HCT116 (cell line): ENCODE results near the gene IRF2. TPM values are rescaled to one million over a fixed set of nuclear protein-coding genes. Genes with fewer than 3 reads are reported as not detected.

Source experiments
- ATAC-seq: fragments of 200-7000 bp; cut with Tn5 transposase; 2 replicates; pipeline ENCODE4 v1.9.1; 2020; ENCODE audit warnings: mild to moderate bottlenecking, moderate library complexity
- Bru-seq: library from RNA; stranded (reverse); fragments of 400-500 nt; gene quantifications from one replicate; lab custom pipeline; 2021; lab: Mats Ljungman, UMichigan
- BruChase-seq, 2 experiments: library from RNA; stranded (reverse); fragments of 400-500 nt; gene quantifications; one replicate each; lab custom pipeline; 2021; lab: Mats Ljungman, UMichigan
- BruUV-seq: library from RNA; stranded (reverse); fragments of 400-500 nt; replicated peaks from 2 replicates; lab custom pipeline; 2021; lab: Mats Ljungman, UMichigan
- CTCF ChIA-PET: fragments of 300-600 bp; sonication (Branson Sonifier 250); formaldehyde crosslinking; loops from one replicate; lab custom pipeline; 2021; ENCODE audit warnings: antibody characterized with exemption; lab: Charles Lee
- POLR2A ChIA-PET: fragments of 300-600, 350-600 bp; sonication (Branson Sonifier 250); formaldehyde crosslinking; loops from one replicate; lab custom pipeline; 2021; ENCODE audit warnings: antibody characterized with exemption; lab: Charles Lee
- RAD21 ChIA-PET, 2 experiments: fragments of 300-600 bp; sonication (Branson Sonifier 250); formaldehyde crosslinking; loops; one replicate each; lab custom pipeline; 2023; ENCODE audit warnings: low total read pairs in 2 of 2; ENCODE audit not compliant: uncharacterized antibody in 2 of 2, unreplicated experiment in 2 of 2, low non-redundant PET in 1 of 2; lab: Charles Lee
- DNase-seq: peaks from one replicate; pipeline ENCODE4 v3.0.0-alpha.2; 2010; ENCODE audit warnings: low read depth, low spot score
- H2AFZ ChIP-seq: fragments of 200-600 bp; shearing (Covaris generic), sonication (generic); 2 replicates; pipeline ENCODE4 v1.6.1; 2017; ENCODE audit warnings: low read depth, mixed run types, mixed read lengths, antibody characterized with exemption, low read length; ENCODE audit not compliant: poor library complexity, severe bottlenecking
- H3K27ac ChIP-seq: 2 replicates; pipeline ENCODE4 v1.5.1; 2012; ENCODE audit warnings: low read depth, low read length
- H3K27me3 ChIP-seq: fragments of 200-600 bp; sonication (generic); 2 replicates; pipeline ENCODE4 v1.6.1; 2016; ENCODE audit warnings: mixed run types, low read length, mixed read lengths; ENCODE audit not compliant: insufficient read depth
- H3K36me3 ChIP-seq, 2 experiments: fragments of 200-500 bp in 1 of 2; fragments of 200-600 bp in 1 of 2; sonication (Bioruptor generic) in 1 of 2; sonication (generic) in 1 of 2; 2 replicates each; pipeline versions ENCODE4 v1.5.1 to v1.6.1; 2014 to 2016; ENCODE audit warnings: low read length in 2 of 2, inconsistent platforms in 1 of 2, mixed read lengths in 1 of 2, mixed run types in 1 of 2; ENCODE audit not compliant: insufficient read depth in 2 of 2, control insufficient read depth in 1 of 2
- H3K4me1 ChIP-seq, 2 experiments: fragments of 200-600 bp in 1 of 2; sonication (generic) in 1 of 2; 2 replicates each; pipeline versions ENCODE4 v1.5.1 to v1.6.1; 2012 to 2017; ENCODE audit warnings: low read length in 2 of 2, inconsistent platforms in 1 of 2, mild to moderate bottlenecking in 1 of 2, mixed read lengths in 1 of 2, mixed run types in 1 of 2, moderate library complexity in 1 of 2; ENCODE audit not compliant: insufficient read depth in 2 of 2, control insufficient read depth in 1 of 2
- H3K4me2 ChIP-seq: fragments of 200-600 bp; sonication (generic); 2 replicates; pipeline ENCODE4 v1.6.1; 2017; ENCODE audit warnings: mixed run types, low read length, mixed read lengths
- H3K4me3 ChIP-seq, 2 experiments: fragments of 200-600 bp in 1 of 2; sonication (generic) in 1 of 2; replicated peaks in 1 of 2; 2 replicates each; pipeline ENCODE4 v1.5.1; 2011 to 2016; ENCODE audit warnings: low read length in 2 of 2, control low read depth in 1 of 2, low read depth in 1 of 2, mild to moderate bottlenecking in 1 of 2, mixed read lengths in 1 of 2, mixed run types in 1 of 2
- H3K79me2 ChIP-seq: fragments of 200-600 bp; sonication (generic); 2 replicates; pipeline ENCODE4 v1.6.1; 2017; ENCODE audit warnings: mild to moderate bottlenecking, mixed run types, low read length, moderate library complexity, mixed read lengths; ENCODE audit not compliant: insufficient read depth
- H3K9ac ChIP-seq: fragments of 200-600 bp; sonication (generic); 2 replicates; pipeline ENCODE4 v1.6.1; 2016; ENCODE audit warnings: low read length, mixed read lengths
- H3K9me2 ChIP-seq: fragments of 200-600 bp; sonication (generic), shearing (Covaris generic); 2 replicates; pipeline ENCODE4 v1.6.1; 2017; ENCODE audit warnings: mixed run types, mild to moderate bottlenecking, moderate library complexity; ENCODE audit not compliant: insufficient read depth
- H3K9me3 ChIP-seq, 2 experiments: fragments of 200-500 bp in 1 of 2; fragments of 200-600 bp in 1 of 2; sonication (Bioruptor generic) in 1 of 2; sonication (generic) in 1 of 2; 2 replicates each; pipeline ENCODE4 v1.6.1; 2014 to 2017; ENCODE audit warnings: low read length in 2 of 2, mixed read lengths in 2 of 2, inconsistent platforms in 1 of 2, low read depth in 1 of 2, mild to moderate bottlenecking in 1 of 2, mixed run types in 1 of 2, moderate library complexity in 1 of 2; ENCODE audit not compliant: control insufficient read depth in 1 of 2, insufficient read depth in 1 of 2
- H4K20me1 ChIP-seq: fragments of 200-600 bp; sonication (generic), shearing (Covaris generic); 2 replicates; pipeline ENCODE4 v1.6.1; 2017; ENCODE audit warnings: mixed run types, mild to moderate bottlenecking, moderate library complexity; ENCODE audit not compliant: insufficient read depth
- CEBPB ChIP-seq: IDR thresholded peaks from 2 replicates; pipeline ENCODE4 v1.6.1; 2012; ENCODE audit warnings: low read depth
- ELF1 ChIP-seq: IDR thresholded peaks from 2 replicates; pipeline ENCODE4 v1.6.1; 2012; ENCODE audit warnings: low read depth, borderline replicate concordance
- POLR2AphosphoS5 ChIP-seq: IDR thresholded peaks from 2 replicates; pipeline ENCODE4 v1.6.1; 2011; ENCODE audit warnings: mild to moderate bottlenecking, low read depth, low read length, moderate library complexity
- SIN3A ChIP-seq: IDR thresholded peaks from 2 replicates; pipeline ENCODE4 v1.6.1; 2012; ENCODE audit warnings: low read depth
- SP1 ChIP-seq: IDR thresholded peaks from 2 replicates; pipeline ENCODE4 v1.6.1; 2012; ENCODE audit warnings: low read depth
- TCF7L2 ChIP-seq: IDR thresholded peaks from 2 replicates; pipeline ENCODE4 v1.7.0; 2011; ENCODE audit warnings: borderline replicate concordance, inconsistent platforms; ENCODE audit not compliant: insufficient read depth, insufficient read length; ENCODE audit errors: extremely low read depth
- ZBTB33 ChIP-seq: IDR thresholded peaks from 2 replicates; pipeline ENCODE4 v1.6.1; 2011; ENCODE audit warnings: mild to moderate bottlenecking, low read length, moderate library complexity; ENCODE audit not compliant: insufficient replicate concordance; ENCODE audit errors: extremely low read depth
- intact Hi-C: fragments of 100-400 bp; cut with micrococcal nuclease; formaldehyde crosslinking; loops from 2 replicates; pipeline ENCODE4 v1.10.0; 2022
- long read RNA-seq: library from polyadenylated mRNA; unstranded; transcript quantifications from one replicate; pipeline ENCODE4 v2.0.0, GENCODE V29; 2021; ENCODE audit not compliant: unreplicated experiment
- polyA plus RNA-seq: library from polyadenylated mRNA; unstranded; fragments of >200 nt; gene quantifications from 2 replicates; pipeline ENCODE4 v1.2.1, GENCODE V29; 2012; ENCODE audit warnings: missing spikeins
- total RNA-seq: library from RNA; stranded (reverse); gene quantifications from one replicate; pipeline ENCODE4 v1.2.1, GENCODE V29; 2021; ENCODE audit not compliant: unreplicated experiment
- TF ChIP-seq, protein P1 (sequence below): IDR thresholded peaks from 2 replicates; pipeline ENCODE4 v1.6.1; 2012
- TF ChIP-seq, protein P2 (sequence below): IDR thresholded peaks from 2 replicates; pipeline ENCODE4 v1.6.1; 2012; ENCODE audit warnings: low read depth

Gene IRF2
- total RNA-seq = 10.6 TPM
- 4.6 and 4.8 TPM in 2 replicates for polyA plus RNA-seq
- Bru-seq, nascent RNA = percentile 53 among the genes with signal in this experiment
- percentile 44 among the genes with signal in this experiment for BruChase-seq, experiment 1, labeled RNA remaining after a 6-hour chase
- BruChase-seq, experiment 2, labeled RNA remaining after a 2-hour chase = percentile 49 among the genes with signal in this experiment
- long read RNA-seq, partial matches to known transcripts = 2 of 7 reads
- long read RNA-seq, other reads (novel, unspliced or antisense) = 1 of 7 reads

GRCh38 chr4:184474263-184475095, at the start of gene IRF2:
TSS of gene IRF2 (minus strand) at chr4:184474550. CDS start at chr4:184429064, 45,486 bp downstream.
- RAD21 ChIA-PET = interaction anchor here in 1 of 2 experiments (0.9 kb wide), 1 partner anchor 210 kb away, joined by 4 read pairs; no protein-coding TSS in a partner anchor
- peak within 1 kb of the TSS; percentile 63 to 68 for H3K4me3 ChIP-seq
- no peaks in the 10 kb centered on the region for H3K27me3 ChIP-seq
- no peaks in the 10 kb centered on the region for H3K9me3 ChIP-seq
- no peaks in the 10 kb centered on the region for H3K36me3 ChIP-seq
- H3K4me1 ChIP-seq = peaks cover 0 to 13% of the 10 kb centered on the region in 2 experiments; a peak in 2 of 4 replicates
- ATAC-seq (peak; percentile 70), DNase-seq (peak; percentile 71)
- H3K9ac ChIP-seq = peak within 1 kb of the TSS; percentile 68
- peaks cover 15% of the 10 kb centered on the region; the same call in 1 of the 2 replicates for H3K79me2 ChIP-seq
- no TSS peak for BruUV-seq
- no peaks in the 10 kb centered on the region for H4K20me1 ChIP-seq
- H2AFZ ChIP-seq = no peak within 1 kb of the TSS
- peak; percentile 53 for TF ChIP-seq ELF1
- peak; percentile 74; the same call in 1 of the 2 replicates for TF ChIP-seq SIN3A
- peak; percentile 94 for TF ChIP-seq CEBPB
- peak; percentile 69 for TF ChIP-seq TCF7L2
- TF ChIP-seq ZBTB33 = no peak
- TF ChIP-seq, protein P1, sequence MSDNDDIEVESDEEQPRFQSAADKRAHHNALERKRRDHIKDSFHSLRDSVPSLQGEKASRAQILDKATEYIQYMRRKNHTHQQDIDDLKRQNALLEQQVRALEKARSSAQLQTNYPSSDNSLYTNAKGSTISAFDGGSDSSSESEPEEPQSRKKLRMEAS = peak; percentile 65
- TF ChIP-seq SP1 = peak; percentile 61
- TF ChIP-seq, protein P2, sequence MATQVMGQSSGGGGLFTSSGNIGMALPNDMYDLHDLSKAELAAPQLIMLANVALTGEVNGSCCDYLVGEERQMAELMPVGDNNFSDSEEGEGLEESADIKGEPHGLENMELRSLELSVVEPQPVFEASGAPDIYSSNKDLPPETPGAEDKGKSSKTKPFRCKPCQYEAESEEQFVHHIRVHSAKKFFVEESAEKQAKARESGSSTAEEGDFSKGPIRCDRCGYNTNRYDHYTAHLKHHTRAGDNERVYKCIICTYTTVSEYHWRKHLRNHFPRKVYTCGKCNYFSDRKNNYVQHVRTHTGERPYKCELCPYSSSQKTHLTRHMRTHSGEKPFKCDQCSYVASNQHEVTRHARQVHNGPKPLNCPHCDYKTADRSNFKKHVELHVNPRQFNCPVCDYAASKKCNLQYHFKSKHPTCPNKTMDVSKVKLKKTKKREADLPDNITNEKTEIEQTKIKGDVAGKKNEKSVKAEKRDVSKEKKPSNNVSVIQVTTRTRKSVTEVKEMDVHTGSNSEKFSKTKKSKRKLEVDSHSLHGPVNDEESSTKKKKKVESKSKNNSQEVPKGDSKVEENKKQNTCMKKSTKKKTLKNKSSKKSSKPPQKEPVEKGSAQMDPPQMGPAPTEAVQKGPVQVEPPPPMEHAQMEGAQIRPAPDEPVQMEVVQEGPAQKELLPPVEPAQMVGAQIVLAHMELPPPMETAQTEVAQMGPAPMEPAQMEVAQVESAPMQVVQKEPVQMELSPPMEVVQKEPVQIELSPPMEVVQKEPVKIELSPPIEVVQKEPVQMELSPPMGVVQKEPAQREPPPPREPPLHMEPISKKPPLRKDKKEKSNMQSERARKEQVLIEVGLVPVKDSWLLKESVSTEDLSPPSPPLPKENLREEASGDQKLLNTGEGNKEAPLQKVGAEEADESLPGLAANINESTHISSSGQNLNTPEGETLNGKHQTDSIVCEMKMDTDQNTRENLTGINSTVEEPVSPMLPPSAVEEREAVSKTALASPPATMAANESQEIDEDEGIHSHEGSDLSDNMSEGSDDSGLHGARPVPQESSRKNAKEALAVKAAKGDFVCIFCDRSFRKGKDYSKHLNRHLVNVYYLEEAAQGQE = no peak
- TF ChIP-seq POLR2AphosphoS5 = peak; percentile 77
- CTCF ChIA-PET = no interaction called here
- H3K9me2 ChIP-seq = no peaks in the 10 kb centered on the region
- peak within 1 kb of the TSS; percentile 75 for H3K27ac ChIP-seq
- peak within 1 kb of the TSS; percentile 83 for H3K4me2 ChIP-seq
- POLR2A ChIA-PET = interaction anchor here (0.8 to 0.9 kb wide), 3 partner anchors 9 to 210 kb away, joined by 3 read pairs; no protein-coding TSS in a partner anchor
- intact Hi-C loops = loop anchor here (5.0 kb wide), 1 partner anchor 63 kb away; no protein-coding TSS in a partner anchor
